ENCODE data around the gene LIPG.

LIPG gene

GRCh38 chr18:49527631-49528327 lies 34.1 kb upstream of the LIPG start:
- no peak overlapping the region for H3K27ac Mint-ChIP-seq
- no peak overlapping the region for H3K4me3 Mint-ChIP-seq
- no peaks in the 10 kb centered on the region for H3K9me3 Mint-ChIP-seq
- no peak for DNase-seq
- H3K36me3 Mint-ChIP-seq: no peaks in the 10 kb centered on the region
- CTCF ChIA-PET: no interaction called here
- no peaks in the 10 kb centered on the region for H3K4me1 Mint-ChIP-seq
- H3K27me3 Mint-ChIP-seq: peaks cover 33% of the 10 kb centered on the region

DNA sequence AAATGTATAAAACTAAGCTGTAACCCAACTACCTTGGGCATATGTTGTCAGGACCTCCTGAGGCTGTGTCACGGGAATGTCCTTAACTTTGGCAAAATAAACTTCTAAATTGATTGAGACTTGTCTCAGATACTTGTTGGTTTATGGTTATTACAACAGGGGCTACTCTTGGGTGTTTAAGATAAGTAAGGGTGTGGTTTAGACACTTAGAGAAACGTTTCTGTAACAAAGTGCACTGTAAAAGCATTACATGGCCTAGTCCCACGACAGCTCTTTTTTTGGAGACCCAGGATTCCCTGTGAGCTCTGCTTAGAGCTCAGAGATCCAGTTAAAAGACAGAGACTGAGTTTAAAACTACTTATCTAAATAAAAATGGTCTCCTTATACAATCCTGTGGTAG lies 32.3 kb upstream of the LIPG start:
- CTCF ChIA-PET: interaction anchor here (1.1 kb wide), 1 partner anchor 19 kb away, joined by 3 read pairs; no protein-coding TSS in a partner anchor
- peaks cover 30% of the 10 kb centered on the region for H3K27me3 Mint-ChIP-seq
- no peaks in the 10 kb centered on the region for H3K4me1 Mint-ChIP-seq
- DNase-seq: no peak
- H3K9me3 Mint-ChIP-seq: no peaks in the 10 kb centered on the region
- no peak overlapping the region for H3K4me3 Mint-ChIP-seq
- no peaks in the 10 kb centered on the region for H3K36me3 Mint-ChIP-seq
- no peak overlapping the region for H3K27ac Mint-ChIP-seq

GRCh38 chr18:49531678-49532153 lies 30.1 kb upstream of the LIPG start:
- CTCF ChIA-PET: no interaction called here
- Mint-ChIP-seq H3K4me3 (no peak overlapping the region), H3K27ac (no peak overlapping the region), H3K4me1 (no peaks in the 10 kb centered on the region), H3K9me3 (no peaks in the 10 kb centered on the region), H3K36me3 (no peaks in the 10 kb centered on the region), H3K27me3 (peaks cover 34% of the 10 kb centered on the region)
- DNase-seq: no peak

- Mint-ChIP-seq H3K9me3 (no peaks in the 10 kb centered on the region), H3K36me3 (no peaks in the 10 kb centered on the region), H3K4me3 (no peak overlapping the region), H3K4me1 (no peaks in the 10 kb centered on the region), H3K27me3 (peaks cover 24% of the 10 kb centered on the region), H3K27ac (no peak overlapping the region)
- CTCF ChIA-PET: interaction anchor here (1.4 kb wide), 1 partner anchor 25 kb away, joined by 3 read pairs; no protein-coding TSS in a partner anchor
- no peak for DNase-seq
These were observed 26.8 kb upstream of the LIPG start for GRCh38 chr18:49534846-49535601.

GRCh38 chr18:49537232-49537896 lies 24.5 kb upstream of the LIPG start:
- no peaks in the 10 kb centered on the region for H3K36me3 Mint-ChIP-seq
- H3K27me3 Mint-ChIP-seq: peaks cover 8% of the 10 kb centered on the region
- no peak overlapping the region for H3K27ac Mint-ChIP-seq
- H3K4me3 Mint-ChIP-seq: no peak overlapping the region
- DNase-seq: no peak
- CTCF ChIA-PET: interaction anchor here (1.4 kb wide), 1 partner anchor 28 kb away, joined by 3 read pairs; no protein-coding TSS in a partner anchor
- H3K9me3 Mint-ChIP-seq: no peaks in the 10 kb centered on the region
- H3K4me1 Mint-ChIP-seq: no peaks in the 10 kb centered on the region

DNA sequence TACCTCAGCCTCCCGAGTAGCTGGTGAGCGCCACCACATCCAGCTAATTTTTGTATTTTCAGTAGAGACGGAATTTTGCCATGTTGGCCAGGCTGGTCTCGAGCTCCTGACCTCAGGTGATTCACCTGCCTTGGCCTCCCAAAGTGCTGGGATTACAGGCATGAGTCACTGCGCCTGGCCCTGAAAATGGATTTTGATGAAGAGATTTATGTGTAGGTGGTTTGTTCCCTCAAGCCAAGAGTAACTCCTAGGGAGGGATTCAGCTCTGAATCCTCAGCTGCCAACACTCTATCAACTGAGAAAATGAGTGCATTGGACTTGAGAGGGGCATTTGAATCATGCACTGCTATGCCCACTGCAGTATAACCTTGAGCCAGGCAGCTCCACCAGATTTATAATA lies 17.5 kb upstream of the LIPG start:
- Mint-ChIP-seq H3K4me3 (no peak overlapping the region), H3K9me3 (no peaks in the 10 kb centered on the region), H3K4me1 (no peaks in the 10 kb centered on the region), H3K27ac (no peak overlapping the region), H3K36me3 (no peaks in the 10 kb centered on the region), H3K27me3 (peaks cover 10% of the 10 kb centered on the region)
- no peak for DNase-seq
- CTCF ChIA-PET: interaction anchor here (1.7 kb wide), 1 partner anchor 314 kb away, joined by 4 read pairs; no protein-coding TSS in a partner anchor

DNA sequence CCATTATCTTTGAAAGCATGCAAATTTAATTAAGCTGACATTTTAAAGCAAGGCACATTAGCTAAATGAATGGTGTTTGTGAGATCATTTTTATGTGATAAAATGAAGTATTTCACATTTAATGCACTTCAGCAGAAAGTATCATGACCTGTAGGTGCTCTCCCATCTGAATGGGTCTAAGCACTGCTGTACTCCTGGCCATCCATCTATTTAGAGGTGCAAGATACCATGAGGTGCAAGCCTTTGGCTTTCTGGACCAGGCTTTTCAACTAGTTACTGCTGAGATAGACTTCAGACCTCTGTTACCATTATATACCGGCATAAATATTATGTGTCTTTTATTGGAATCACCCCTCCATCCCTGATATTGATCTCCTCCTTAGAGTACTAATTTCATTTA lies 15.6 kb upstream of the LIPG start:
- CTCF ChIA-PET: no interaction called here
- no peaks in the 10 kb centered on the region for H3K36me3 Mint-ChIP-seq
- H3K27me3 Mint-ChIP-seq: peaks cover 10% of the 10 kb centered on the region
- no peaks in the 10 kb centered on the region for H3K4me1 Mint-ChIP-seq
- H3K27ac Mint-ChIP-seq: no peak overlapping the region
- H3K4me3 Mint-ChIP-seq: no peak overlapping the region
- DNase-seq: no peak
- H3K9me3 Mint-ChIP-seq: no peaks in the 10 kb centered on the region

DNA sequence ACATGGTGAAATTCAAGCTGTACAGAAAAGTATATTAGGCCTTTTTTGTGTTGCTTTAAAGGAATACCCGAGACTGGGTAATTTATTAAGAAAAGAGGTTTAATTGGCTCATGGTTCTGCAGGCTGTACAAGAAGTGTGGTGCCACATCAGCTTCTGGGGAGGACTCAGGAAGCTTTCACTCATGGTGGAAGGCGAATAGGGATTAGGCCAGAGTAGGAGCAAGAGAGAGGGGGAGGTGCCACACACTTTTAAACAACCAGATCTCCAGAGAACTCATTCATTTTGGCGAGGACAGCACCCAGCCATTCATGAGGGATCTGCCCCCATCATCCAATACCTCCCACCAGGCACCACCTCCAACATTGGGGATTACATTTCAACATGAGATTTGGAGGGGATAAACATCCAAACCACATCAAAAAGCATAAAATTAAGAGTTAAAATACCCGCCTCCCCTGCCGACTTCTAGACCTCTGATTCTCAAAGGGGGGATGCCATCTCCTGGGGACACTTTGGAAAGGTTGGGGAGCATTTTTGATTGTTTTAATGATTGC lies 15.1 kb upstream of the LIPG start:
- CTCF ChIA-PET: no interaction called here
- H3K36me3 Mint-ChIP-seq: no peaks in the 10 kb centered on the region
- H3K27me3 Mint-ChIP-seq: peaks cover 10% of the 10 kb centered on the region
- no peaks in the 10 kb centered on the region for H3K4me1 Mint-ChIP-seq
- DNase-seq: no peak
- no peaks in the 10 kb centered on the region for H3K9me3 Mint-ChIP-seq
- no peak overlapping the region for H3K27ac Mint-ChIP-seq
- no peak overlapping the region for H3K4me3 Mint-ChIP-seq

- Mint-ChIP-seq H3K27me3 (peaks cover 13% of the 10 kb centered on the region), H3K27ac (no peak overlapping the region), H3K36me3 (no peaks in the 10 kb centered on the region), H3K4me1 (no peaks in the 10 kb centered on the region), H3K9me3 (no peaks in the 10 kb centered on the region), H3K4me3 (no peak overlapping the region)
- CTCF ChIA-PET: no interaction called here
- no peak for DNase-seq
These were observed 14.2 kb upstream of the LIPG start for GRCh38 chr18:49547701-49548100.

DNA sequence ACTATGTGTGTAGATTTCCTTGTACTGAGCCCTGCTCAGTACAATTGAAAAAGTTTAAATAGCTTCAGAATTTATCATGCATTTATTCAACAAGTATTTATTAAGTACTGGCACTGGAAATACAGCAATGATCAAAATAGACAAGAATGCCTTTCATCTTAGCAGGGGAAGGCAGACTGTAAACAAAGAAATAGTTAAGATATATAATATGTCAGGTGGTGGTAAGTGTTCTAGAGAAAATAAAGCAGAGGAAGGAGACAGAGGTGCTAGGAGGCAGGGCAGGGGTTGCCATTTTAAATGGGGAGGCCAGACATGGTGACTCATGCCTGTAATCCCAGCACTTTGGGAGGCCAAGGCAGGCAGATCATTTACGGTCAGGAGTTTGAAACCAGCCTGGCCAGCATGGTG lies 13.6 kb upstream of the LIPG start:
- CTCF ChIA-PET: no interaction called here
- H3K27me3 Mint-ChIP-seq: peaks cover 16% of the 10 kb centered on the region
- no peak overlapping the region for H3K27ac Mint-ChIP-seq
- H3K4me3 Mint-ChIP-seq: no peak overlapping the region
- no peaks in the 10 kb centered on the region for H3K9me3 Mint-ChIP-seq
- DNase-seq: no peak
- H3K4me1 Mint-ChIP-seq: no peaks in the 10 kb centered on the region
- no peaks in the 10 kb centered on the region for H3K36me3 Mint-ChIP-seq

GRCh38 chr18:49550621-49551339 lies 11.1 kb upstream of the LIPG start:
- no peaks in the 10 kb centered on the region for H3K4me1 Mint-ChIP-seq
- no peak overlapping the region for H3K4me3 Mint-ChIP-seq
- DNase-seq: no peak
- H3K27ac Mint-ChIP-seq: no peak overlapping the region
- CTCF ChIA-PET: no interaction called here
- peaks cover 25% of the 10 kb centered on the region for H3K27me3 Mint-ChIP-seq
- H3K36me3 Mint-ChIP-seq: no peaks in the 10 kb centered on the region
- no peaks in the 10 kb centered on the region for H3K9me3 Mint-ChIP-seq

- no peaks in the 10 kb centered on the region for H3K4me1 Mint-ChIP-seq
- H3K27ac Mint-ChIP-seq: no peak overlapping the region
- no peaks in the 10 kb centered on the region for H3K36me3 Mint-ChIP-seq
- peaks cover 33% of the 10 kb centered on the region for H3K27me3 Mint-ChIP-seq
- CTCF ChIA-PET: interaction anchor here (0.8 to 1.4 kb wide), 2 partner anchors 306 to 310 kb away, joined by 3 read pairs; no protein-coding TSS in a partner anchor
- DNase-seq: no peak
- H3K4me3 Mint-ChIP-seq: no peak overlapping the region
- H3K9me3 Mint-ChIP-seq: no peaks in the 10 kb centered on the region
These were observed 8.9 kb upstream of the LIPG start for GRCh38 chr18:49553003-49553402.

- Mint-ChIP-seq H3K36me3 (no peaks in the 10 kb centered on the region), H3K27ac (no peak overlapping the region), H3K27me3 (peaks cover 58% of the 10 kb centered on the region), H3K9me3 (no peaks in the 10 kb centered on the region), H3K4me1 (peaks cover 4% of the 10 kb centered on the region), H3K4me3 (no peak overlapping the region)
- CTCF ChIA-PET: interaction anchor here (0.6 kb wide), 1 partner anchor 194 kb away, joined by 3 read pairs; no protein-coding TSS in a partner anchor
- no peak for DNase-seq
These were observed 6.2 kb upstream of the LIPG start for GRCh38 chr18:49555641-49556040.

DNA sequence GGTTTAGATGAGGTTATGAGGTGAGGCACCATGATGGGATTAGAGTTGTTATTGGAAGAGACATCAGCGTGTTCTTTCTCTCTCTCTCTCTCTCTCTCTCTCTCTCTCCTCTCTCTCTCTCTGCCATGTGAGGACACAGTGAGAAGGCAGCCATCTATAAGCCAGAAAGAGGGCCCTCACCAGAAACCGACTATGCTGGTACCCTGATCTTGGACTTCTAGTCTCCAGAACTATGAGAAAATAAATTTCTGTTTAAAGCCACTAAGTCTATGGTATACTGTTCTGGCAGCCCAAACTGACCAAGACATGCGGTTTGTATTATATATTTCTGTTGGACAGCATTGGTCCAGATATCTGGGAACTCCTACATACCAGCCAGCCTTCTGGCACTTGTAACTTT lies 3.5 kb upstream of the LIPG start:
- CTCF ChIA-PET: interaction anchor here (0.6 to 7.4 kb wide), 4 partner anchors 297 to 1335 kb away, joined by 3 to 117 read pairs (median 11); no protein-coding TSS in a partner anchor
- H3K4me3 Mint-ChIP-seq: no peak overlapping the region
- H3K27ac Mint-ChIP-seq: no peak overlapping the region
- H3K27me3 Mint-ChIP-seq: peaks cover 78% of the 10 kb centered on the region
- H3K9me3 Mint-ChIP-seq: no peaks in the 10 kb centered on the region
- no peak for DNase-seq
- H3K4me1 Mint-ChIP-seq: peaks cover 29% of the 10 kb centered on the region
- H3K36me3 Mint-ChIP-seq: no peaks in the 10 kb centered on the region
